ENCODE data around the gene HMGXB3.

DNA sequence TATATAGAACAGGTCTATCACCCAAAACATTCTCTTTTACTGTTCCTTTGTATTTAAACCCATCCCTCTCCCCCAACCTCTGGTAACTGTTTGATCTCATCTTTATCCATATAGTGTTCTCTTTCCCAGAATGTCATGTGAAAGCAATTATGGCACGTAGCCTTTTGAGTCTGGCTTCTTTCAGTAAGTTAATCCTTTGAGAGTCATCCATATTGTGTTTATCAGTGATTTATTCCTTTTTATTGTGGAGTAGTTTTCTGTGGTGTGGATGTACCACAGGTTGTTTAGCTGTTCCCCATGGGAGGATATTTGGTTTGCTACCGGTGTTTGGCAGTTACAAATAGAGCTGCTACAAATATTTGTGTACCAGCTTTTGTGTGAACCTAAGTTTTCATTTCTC is 38.0 kb downstream of the HMGXB3 start:
- TF ChIP-seq, protein P1, sequence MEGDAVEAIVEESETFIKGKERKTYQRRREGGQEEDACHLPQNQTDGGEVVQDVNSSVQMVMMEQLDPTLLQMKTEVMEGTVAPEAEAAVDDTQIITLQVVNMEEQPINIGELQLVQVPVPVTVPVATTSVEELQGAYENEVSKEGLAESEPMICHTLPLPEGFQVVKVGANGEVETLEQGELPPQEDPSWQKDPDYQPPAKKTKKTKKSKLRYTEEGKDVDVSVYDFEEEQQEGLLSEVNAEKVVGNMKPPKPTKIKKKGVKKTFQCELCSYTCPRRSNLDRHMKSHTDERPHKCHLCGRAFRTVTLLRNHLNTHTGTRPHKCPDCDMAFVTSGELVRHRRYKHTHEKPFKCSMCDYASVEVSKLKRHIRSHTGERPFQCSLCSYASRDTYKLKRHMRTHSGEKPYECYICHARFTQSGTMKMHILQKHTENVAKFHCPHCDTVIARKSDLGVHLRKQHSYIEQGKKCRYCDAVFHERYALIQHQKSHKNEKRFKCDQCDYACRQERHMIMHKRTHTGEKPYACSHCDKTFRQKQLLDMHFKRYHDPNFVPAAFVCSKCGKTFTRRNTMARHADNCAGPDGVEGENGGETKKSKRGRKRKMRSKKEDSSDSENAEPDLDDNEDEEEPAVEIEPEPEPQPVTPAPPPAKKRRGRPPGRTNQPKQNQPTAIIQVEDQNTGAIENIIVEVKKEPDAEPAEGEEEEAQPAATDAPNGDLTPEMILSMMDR (IDR thresholded peaks at IDR 0.05) = no peak
- TF ChIP-seq POLR2A (IDR thresholded peaks at IDR 0.05) (no peak), POLR2AphosphoS5 (IDR thresholded peaks at IDR 0.05) (no peak), EP300 (IDR thresholded peaks at IDR 0.05) (no peak)

Data from sigmoid colon (tissue), 4 donors.